Loucy (cell line): Measurements from ENCODE around the gene STRN4.

ENCODE experiments used
- CTCF ChIP-seq: fragments of 200-600 bp; sonication (generic); conservative IDR thresholded peaks from 2 replicates; pipeline ENCODE4 v1.5.1; 2014; ENCODE audit warnings: mild to moderate bottlenecking, antibody characterized with exemption, low read length
- EZH2phosphoT487 ChIP-seq: fragments of 200-600 bp; IDR thresholded peaks from 2 replicates; pipeline ENCODE4 v1.6.1; 2018; ENCODE audit warnings: antibody characterized with exemption, mild to moderate bottlenecking, moderate library complexity, borderline replicate concordance

GRCh38 chr19:46773018-46773399 lies 26.8 kb upstream of the STRN4 start:
- TF ChIP-seq CTCF (no peak), EZH2phosphoT487 (no peak)
